K562 (cell line): ENCODE measurements around the gene HNRNPH1. TPM values are rescaled to one million over a fixed set of nuclear protein-coding genes. Genes with fewer than 3 reads are reported as not detected.

ENCODE experiments used
- ATF4 ChIP-seq: fragments of 450-650 bp; formaldehyde crosslinking; IDR thresholded peaks from 2 replicates; pipeline ENCODE4 v1.4.0; 2022; ENCODE audit warnings: mild to moderate bottlenecking, moderate library complexity
- CHD1 ChIP-seq: fragments of 200-600 bp; sonication (generic); IDR thresholded peaks from one replicate; pipeline ENCODE4 v1.6.1; 2012; ENCODE audit warnings: mild to moderate bottlenecking, moderate library complexity, low read length, inconsistent platforms
- DEAF1 ChIP-seq: fragments of 450-650 bp; formaldehyde crosslinking; IDR thresholded peaks from 2 replicates; pipeline ENCODE4 v1.4.0; 2020; ENCODE audit warnings: mild to moderate bottlenecking, moderate library complexity
- EGR1 ChIP-seq: fragments of 450-650 bp; conservative IDR thresholded peaks from 2 replicates; pipeline ENCODE4 v1.6.1; 2017; ENCODE audit warnings: mild to moderate bottlenecking
- FOXK1 ChIP-seq: sonication (generic); formaldehyde crosslinking; IDR thresholded peaks from 2 replicates; pipeline ENCODE4 v1.8.0; 2022; ENCODE audit warnings: missing genetic modification reagents, mild to moderate bottlenecking, borderline replicate concordance
- HNRNPH1 ChIP-seq: fragments of 200-400 bp; formaldehyde crosslinking; optimal IDR thresholded peaks from 2 replicates; pipeline ENCODE3; 2017; ENCODE audit warnings: low read depth, mild to moderate bottlenecking, low read length, moderate library complexity
- NR4A1 ChIP-seq, 2 experiments: fragments of 250-450 bp in 1 of 2; fragments of 450-650 bp in 1 of 2; sonication (Bioruptor Pico) in 1 of 2; IDR thresholded peaks; 2 replicates each; pipeline versions ENCODE4 v1.4.0 to v1.6.1; 2016 to 2020; ENCODE audit warnings: mild to moderate bottlenecking in 2 of 2, missing compliant biosample characterization in 1 of 2, missing genetic modification characterization in 1 of 2, moderate library complexity in 1 of 2
- PHB2 ChIP-seq: fragments of 450-650 bp; IDR thresholded peaks from 2 replicates; pipeline ENCODE4 v1.6.1; 2017; ENCODE audit warnings: low read depth
- RBFOX2 ChIP-seq: fragments of 200-400 bp; formaldehyde crosslinking; IDR thresholded peaks from 2 replicates; pipeline ENCODE4 v1.6.1; 2017; ENCODE audit warnings: low read depth, mild to moderate bottlenecking, low read length, moderate library complexity
- TRIM24 ChIP-seq, 2 experiments: fragments of 450-650 bp; IDR thresholded peaks; 2 replicates each; pipeline ENCODE4 v1.6.1; 2016
- ZNF175 ChIP-seq: fragments of 200-800 bp; sonication (Bioruptor generic); IDR thresholded peaks from 2 replicates; pipeline ENCODE4 v1.6.1; 2016; ENCODE audit warnings: low read depth, mild to moderate bottlenecking, missing genetic modification characterization, missing compliant biosample characterization
- ZNF444 ChIP-seq: fragments of 250-450 bp; sonication (Bioruptor Pico); IDR thresholded peaks from 2 replicates; pipeline ENCODE4 v1.4.0; 2020; ENCODE audit warnings: mild to moderate bottlenecking, moderate library complexity
- ZNF695 ChIP-seq: fragments of 450-650 bp; formaldehyde crosslinking; IDR thresholded peaks from 2 replicates; pipeline ENCODE4 v1.4.0; 2020; ENCODE audit warnings: mild to moderate bottlenecking, moderate library complexity
- ZZZ3 ChIP-seq: fragments of 450-650 bp; IDR thresholded peaks from 2 replicates; pipeline ENCODE4 v1.6.1; 2016; ENCODE audit warnings: antibody characterized with exemption, mild to moderate bottlenecking, moderate library complexity
- polyA plus RNA-seq, 8 experiments: library from polyadenylated mRNA; depleted of rRNA in 4 of 8; stranded (reverse) in 5 of 8; unstranded in 3 of 8; fragments of >200 nt; fragmentation: Nextera tagmentation in 2 of 8; fragmentation: Illumina TruSeq in 1 of 8; extraction: Ambion mirVana in 2 of 8; extraction: Trizol in 1 of 8; gene quantifications; 2 replicates each; pipeline versions ENCODE4 v1.2.1 to v1.2.3, GENCODE V29; 2011 to 2014; ENCODE audit warnings: inconsistent platforms in 1 of 8, missing spikeins in 1 of 8
- total RNA-seq, 7 experiments: library from RNA; depleted of rRNA in 6 of 7; stranded (reverse); fragments of >200 nt in 6 of 7; fragmentation: Illumina TruSeq in 2 of 7; extraction: Trizol in 2 of 7; gene quantifications; 2 replicates each; pipeline versions ENCODE4 v1.2.1 to v1.2.3, GENCODE V29; 2011 to 2021; ENCODE audit warnings: low replicate concordance in 1 of 7

HNRNPH1 gene
- total and polyA plus RNA-seq, 9 of the 15 experiments (the other 6 are each of a cell fraction or from before 2014, with no cell fraction given) = 103 to 656 (median 561) TPM

- peak in 1 of 2 experiments; percentile 44; a peak in 1 of 4 replicates for TF ChIP-seq TRIM24 (IDR thresholded peaks at IDR 0.05)
- no peak; the same call in 1 of the 2 replicates for TF ChIP-seq RBFOX2
- TF ChIP-seq ZZZ3 = no peak; the same call in 1 of the 2 replicates
- TF ChIP-seq FOXK1 (CRISPR knock-in tag) = peak; percentile 48; the same call in 1 of the 2 replicates
- TF ChIP-seq PHB2 = no peak
- peak; percentile 34; the same call in 1 of the 2 replicates for TF ChIP-seq ATF4 (CRISPR knock-in tag)
- no peak for TF ChIP-seq DEAF1 (CRISPR knock-in tag)
- TF ChIP-seq EGR1 = peak; percentile 25; the same call in 1 of the 2 replicates
- 0 out of 2 replicates have a peak, but pooled peaks have one; percentile 24 for TF ChIP-seq NR4A1 (CRISPR knock-in tag; IDR thresholded peaks at IDR 0.05)
- peak; percentile 81 for TF ChIP-seq NR4A1 (tag; IDR thresholded peaks at IDR 0.05)
- TF ChIP-seq ZNF444 (CRISPR knock-in tag) = 0 out of 2 replicates have a peak, but pooled peaks have one; percentile 20
- TF ChIP-seq CHD1 = no peak
- peak; percentile 79; the same call in 1 of the 2 replicates for TF ChIP-seq ZNF175 (CRISPR knock-in tag)
- no peak for TF ChIP-seq HNRNPH1
- TF ChIP-seq ZNF695 (CRISPR knock-in tag) = peak; percentile 61; the same call in 1 of the 2 replicates
Measured at GRCh38 chr5:179623906-179624741, 653 bp upstream of the HNRNPH1 start (continued).
